IPS-NIHi7 (cell line): ENCODE results near the gene MAGI1.
"Not testable (repeated sequence)": the region's sequence is repeated elsewhere in the genome, so short reads cannot be mapped to it uniquely, and the experiment has no call there.

ENCODE experiments used
- DNase-seq: peaks from one replicate; pipeline ENCODE4 v3.0.0; 2012; ENCODE audit warnings: mixed read lengths; ENCODE audit errors: extremely low spot score

MAGI1 gene

GRCh38 chr3:65623362-65623761, 415.4 kb downstream of the MAGI1 start:
- DNase-seq = no peak

- DNase-seq = no peak
These were observed 418.8 kb downstream of the MAGI1 start for GRCh38 chr3:65619888-65620287.

- no peak for DNase-seq
These were observed 419.3 kb downstream of the MAGI1 start for GRCh38 chr3:65619451-65619881.

- no peak for DNase-seq
These were observed 420.1 kb downstream of the MAGI1 start for GRCh38 chr3:65618599-65618998.

GRCh38 chr3:65617787-65618186, 420.9 kb downstream of the MAGI1 start:
- DNase-seq = no peak

GRCh38 chr3:65617209-65617608, 421.5 kb downstream of the MAGI1 start:
- no peak for DNase-seq

- no peak for DNase-seq
These were observed 422.2 kb downstream of the MAGI1 start for GRCh38 chr3:65616563-65616962.

- no peak for DNase-seq
These were observed 423.4 kb downstream of the MAGI1 start for GRCh38 chr3:65615329-65615728.

- DNase-seq = no peak
These were observed 424.1 kb downstream of the MAGI1 start for GRCh38 chr3:65614585-65614984.

- DNase-seq = not testable (repeated sequence)
These were observed 430.7 kb downstream of the MAGI1 start for GRCh38 chr3:65607965-65608460.

- DNase-seq = no peak
These were observed 431.6 kb downstream of the MAGI1 start for GRCh38 chr3:65607101-65607500.

GRCh38 chr3:65605876-65606432, 432.8 kb downstream of the MAGI1 start:
- no peak for DNase-seq

- DNase-seq = no peak
These were observed 433.7 kb downstream of the MAGI1 start for GRCh38 chr3:65604863-65605526.

GRCh38 chr3:65603631-65604030, 435.1 kb downstream of the MAGI1 start:
- no peak for DNase-seq

- no peak for DNase-seq
These were observed 437.8 kb downstream of the MAGI1 start for GRCh38 chr3:65600888-65601287.

- DNase-seq = peak; percentile 80
These were observed 440.7 kb downstream of the MAGI1 start for GRCh38 chr3:65597952-65598413.

GRCh38 chr3:65597226-65597951, 441.3 kb downstream of the MAGI1 start:
- peak; percentile 72 for DNase-seq

- DNase-seq = no peak
These were observed 442.0 kb downstream of the MAGI1 start for GRCh38 chr3:65596571-65597225.

GRCh38 chr3:65596029-65596300, 442.8 kb downstream of the MAGI1 start:
- no peak for DNase-seq

GRCh38 chr3:65595222-65596028, 443.3 kb downstream of the MAGI1 start:
- DNase-seq = no peak
